ENCODE data around the gene CST3. TPM values are rescaled to one million over a fixed set of nuclear protein-coding genes. Genes with fewer than 3 reads are reported as not detected.

The CST3 gene
- total and polyA plus RNA-seq, 2 donors (not counting 1 experiment from before 2014, with no cell fraction given), result 1.2 to 16.9 TPM

- H2AFZ ChIP-seq (ENCODE audit: insufficient read depth, low read depth, low read length, poor library complexity, severe bottlenecking), result no peak overlapping the region
- no peaks in the 10 kb centered on the region for H3K27me3 ChIP-seq (replicated peaks in 1 of 4; ENCODE audit: control extremely low read depth in 1 of 4, control insufficient read depth in 3 of 4, insufficient read depth in 4 of 4, low read length in 3 of 4)
- no peak overlapping the region for H3K27ac ChIP-seq (ENCODE audit: low read length in 2 of 2)
- H3K9me3 Mint-ChIP-seq (ENCODE audit: insufficient read depth), result peaks cover 2% of the 10 kb centered on the region
- no peaks in the 10 kb centered on the region for H3K9me3 ChIP-seq (ENCODE audit: control extremely low read depth in 1 of 3, control insufficient read depth in 2 of 3, insufficient read depth in 1 of 3, low read length in 2 of 3)
- TF ChIP-seq CTCF (IDR thresholded peaks at IDR 0.05) (no peak), EZH2 (IDR thresholded peaks at IDR 0.05; ENCODE audit: borderline replicate concordance, insufficient read depth, low read depth, low read length, poor library complexity, severe bottlenecking) (no peak)
- H3K4me2 ChIP-seq (replicated peaks; ENCODE audit: low read depth, low read length, poor library complexity, severe bottlenecking), result no peak overlapping the region
- peaks cover 3% of the 10 kb centered on the region for H3K27me3 Mint-ChIP-seq
- intact Hi-C loops (cut with micrococcal nuclease), result no loop called here
- no peaks in the 10 kb centered on the region for H4K20me1 ChIP-seq (ENCODE audit: control insufficient read depth, insufficient read depth, low read length, poor library complexity, severe bottlenecking)
- 94% methylated on average over 5 of the region's 5 CpGs for WGBS (ENCODE audit: insufficient coverage)
- ATAC-seq (ENCODE audit: low read depth) (no peak), DNase-seq (no peak)
- no peaks in the 10 kb centered on the region for H3K79me2 ChIP-seq (ENCODE audit: control insufficient read depth, insufficient read depth, low read length)
- H3K9ac ChIP-seq (ENCODE audit: low read length), result no peak overlapping the region
- H3K4me3 Mint-ChIP-seq, result no peak overlapping the region
- H3K27ac Mint-ChIP-seq, result no peak overlapping the region
- no peaks in the 10 kb centered on the region for H3K4me1 ChIP-seq (ENCODE audit: control insufficient read depth in 2 of 2, insufficient read depth in 2 of 2, low read length in 2 of 2)
- ChIA-PET POLR2A (no interaction called here), CTCF (no interaction called here)
- H3K36me3 ChIP-seq (replicated peaks in 1 of 2; ENCODE audit: control extremely low read depth in 1 of 2, control insufficient read depth in 1 of 2, extremely low read depth in 1 of 2, insufficient read depth in 2 of 2, low read length in 1 of 2), result no peaks in the 10 kb centered on the region
- H3K4me3 ChIP-seq (ENCODE audit: control extremely low read depth in 1 of 5, extremely low read depth in 1 of 5, insufficient read depth in 1 of 5, low read depth in 2 of 5, low read length in 4 of 5), result no peak overlapping the region
- no peaks in the 10 kb centered on the region for H3K4me1 Mint-ChIP-seq
Measured at GRCh38 chr20:23614163-23614562, 23.6 kb downstream of the CST3 start.

GRCh38 chr20:23613676-23614075 lies 24.1 kb downstream of the CST3 start:
- Histone ChIP-seq H3K4me2 (replicated peaks; ENCODE audit: low read depth, low read length, poor library complexity, severe bottlenecking) (no peak overlapping the region), H4K20me1 (ENCODE audit: control insufficient read depth, insufficient read depth, low read length, poor library complexity, severe bottlenecking) (no peaks in the 10 kb centered on the region), H3K9me3 (ENCODE audit: control extremely low read depth in 1 of 3, control insufficient read depth in 2 of 3, insufficient read depth in 1 of 3, low read length in 2 of 3) (no peaks in the 10 kb centered on the region), H3K27me3 (replicated peaks in 1 of 4; ENCODE audit: control extremely low read depth in 1 of 4, control insufficient read depth in 3 of 4, insufficient read depth in 4 of 4, low read length in 3 of 4) (no peaks in the 10 kb centered on the region), H3K4me1 (ENCODE audit: control insufficient read depth in 2 of 2, insufficient read depth in 2 of 2, low read length in 2 of 2) (no peaks in the 10 kb centered on the region), H3K27ac (ENCODE audit: low read length in 2 of 2) (no peak overlapping the region), H3K4me3 (ENCODE audit: control extremely low read depth in 1 of 5, extremely low read depth in 1 of 5, insufficient read depth in 1 of 5, low read depth in 2 of 5, low read length in 4 of 5) (no peak overlapping the region), H3K36me3 (replicated peaks in 1 of 2; ENCODE audit: control extremely low read depth in 1 of 2, control insufficient read depth in 1 of 2, extremely low read depth in 1 of 2, insufficient read depth in 2 of 2, low read length in 1 of 2) (no peaks in the 10 kb centered on the region), H2AFZ (ENCODE audit: insufficient read depth, low read depth, low read length, poor library complexity, severe bottlenecking) (no peak overlapping the region), H3K9ac (ENCODE audit: low read length) (no peak overlapping the region), H3K79me2 (ENCODE audit: control insufficient read depth, insufficient read depth, low read length) (no peaks in the 10 kb centered on the region)
- ATAC-seq (ENCODE audit: low read depth) (no peak), DNase-seq (no peak)
- no peak overlapping the region for H3K27ac Mint-ChIP-seq
- POLR2A ChIA-PET, result no interaction called here
- H3K27me3 Mint-ChIP-seq, result peaks cover 3% of the 10 kb centered on the region
- CTCF ChIA-PET, result no interaction called here
- H3K4me1 Mint-ChIP-seq, result no peaks in the 10 kb centered on the region
- no peak for TF ChIP-seq CTCF (IDR thresholded peaks at IDR 0.05)
- H3K9me3 Mint-ChIP-seq (ENCODE audit: insufficient read depth), result peaks cover 2% of the 10 kb centered on the region
- no peak overlapping the region for H3K4me3 Mint-ChIP-seq
- intact Hi-C loops (cut with micrococcal nuclease), result no loop called here

Measured in B cell (primary cell).